Measurements from ENCODE around the gene SLC30A3. TPM values are rescaled to one million over a fixed set of nuclear protein-coding genes. Genes with fewer than 3 reads are reported as not detected.

SLC30A3 gene
- 0.19 and 0.29 TPM in 2 replicates for total RNA-seq (2014; rRNA removed; shearing (Covaris generic); ENCODE audit: low replicate concordance)

- H3K4me3 ChIP-seq (ENCODE audit: low read length), result peak within 1 kb of the TSS; percentile 75
- H4K20me1 ChIP-seq (ENCODE audit: insufficient read depth, low read depth, low read length), result peaks cover 5% of the 10 kb centered on the region; the same call in 1 of the 2 replicates
- DNase-seq, result peak; percentile 86
- peak within 1 kb of the TSS; percentile 56 for H3K9ac ChIP-seq (ENCODE audit: low read length)
- H3K79me2 ChIP-seq (ENCODE audit: low read length), result no peaks in the 10 kb centered on the region
- peak within 1 kb of the TSS; percentile 88 for H2AFZ ChIP-seq (ENCODE audit: low read length)
- no peaks in the 10 kb centered on the region for H3K9me3 ChIP-seq (ENCODE audit: low read length)
- H3K4me2 ChIP-seq (ENCODE audit: low read depth, low read length, poor library complexity, severe bottlenecking), result peak within 1 kb of the TSS; percentile 88
- 0 out of 2 replicates have a peak, but pooled peaks cover 2% of the 10 kb centered on the region for H3K27me3 ChIP-seq (ENCODE audit: low read length)
- H3K36me3 ChIP-seq (ENCODE audit: insufficient read depth, low read length), result no peaks in the 10 kb centered on the region
- H3K9me2 ChIP-seq (replicated peaks; ENCODE audit: insufficient read depth, low read length), result no peaks in the 10 kb centered on the region
- H3K27ac ChIP-seq (ENCODE audit: low read length), result no peak within 1 kb of the TSS
- peaks cover 19% of the 10 kb centered on the region for H3K4me1 ChIP-seq (ENCODE audit: low read length)
These were observed at the start of gene SLC30A3 for GRCh38 chr2:27262379-27263286. Gene SLC30A3 (minus strand): TSS chr2:27263047. CDS start chr2:27262906, 141 bp downstream.

GRCh38 chr2:27312152-27312551, 49.3 kb upstream of the SLC30A3 start:
- H3K27me3 ChIP-seq (ENCODE audit: low read length), result no peaks in the 10 kb centered on the region
- no peaks in the 10 kb centered on the region for H3K36me3 ChIP-seq (ENCODE audit: insufficient read depth, low read length)
- H3K4me2 ChIP-seq (ENCODE audit: low read depth, low read length, poor library complexity, severe bottlenecking), result no peak overlapping the region
- H3K9ac ChIP-seq (ENCODE audit: low read length), result no peak overlapping the region
- H3K9me3 ChIP-seq (ENCODE audit: low read length), result no peaks in the 10 kb centered on the region
- H3K27ac ChIP-seq (ENCODE audit: low read length), result no peak overlapping the region
- no peak for DNase-seq
- H3K4me1 ChIP-seq (ENCODE audit: low read length), result peaks cover 7% of the 10 kb centered on the region
- no peak overlapping the region for H2AFZ ChIP-seq (ENCODE audit: low read length)
- H3K79me2 ChIP-seq (ENCODE audit: low read length), result no peaks in the 10 kb centered on the region
- no peak overlapping the region for H3K4me3 ChIP-seq (ENCODE audit: low read length)
- H3K9me2 ChIP-seq (replicated peaks; ENCODE audit: insufficient read depth, low read length), result no peaks in the 10 kb centered on the region
- H4K20me1 ChIP-seq (ENCODE audit: insufficient read depth, low read depth, low read length), result no peaks in the 10 kb centered on the region

- H3K9ac ChIP-seq (ENCODE audit: low read length), result no peak overlapping the region
- H2AFZ ChIP-seq (ENCODE audit: low read length), result no peak overlapping the region
- peaks cover 7% of the 10 kb centered on the region for H3K4me1 ChIP-seq (ENCODE audit: low read length)
- DNase-seq, result no peak
- no peaks in the 10 kb centered on the region for H3K27me3 ChIP-seq (ENCODE audit: low read length)
- no peak overlapping the region for H3K4me2 ChIP-seq (ENCODE audit: low read depth, low read length, poor library complexity, severe bottlenecking)
- no peaks in the 10 kb centered on the region for H3K36me3 ChIP-seq (ENCODE audit: insufficient read depth, low read length)
- H3K9me3 ChIP-seq (ENCODE audit: low read length), result no peaks in the 10 kb centered on the region
- no peak overlapping the region for H3K27ac ChIP-seq (ENCODE audit: low read length)
- no peaks in the 10 kb centered on the region for H3K9me2 ChIP-seq (replicated peaks; ENCODE audit: insufficient read depth, low read length)
- H3K79me2 ChIP-seq (ENCODE audit: low read length), result no peaks in the 10 kb centered on the region
- H4K20me1 ChIP-seq (ENCODE audit: insufficient read depth, low read depth, low read length), result no peaks in the 10 kb centered on the region
- no peak overlapping the region for H3K4me3 ChIP-seq (ENCODE audit: low read length)
These were observed 46.8 kb upstream of the SLC30A3 start for GRCh38 chr2:27309651-27310050.

GRCh38 chr2:27308359-27308881, 45.6 kb upstream of the SLC30A3 start, which contains the start of gene UCN:
Gene UCN (minus strand): TSS chr2:27308445. CDS start chr2:27307895, 550 bp downstream.
- Histone ChIP-seq H3K4me1 (ENCODE audit: low read length) (peaks cover 7% of the 10 kb centered on the region), H3K36me3 (ENCODE audit: insufficient read depth, low read length) (no peaks in the 10 kb centered on the region), H3K27ac (ENCODE audit: low read length) (no peak within 1 kb of the TSS), H3K79me2 (ENCODE audit: low read length) (no peaks in the 10 kb centered on the region), H3K9me3 (ENCODE audit: low read length) (no peaks in the 10 kb centered on the region), H4K20me1 (ENCODE audit: insufficient read depth, low read depth, low read length) (no peaks in the 10 kb centered on the region), H3K9ac (ENCODE audit: low read length) (no peak within 1 kb of the TSS), H3K9me2 (replicated peaks; ENCODE audit: insufficient read depth, low read length) (no peaks in the 10 kb centered on the region), H2AFZ (ENCODE audit: low read length) (no peak within 1 kb of the TSS), H3K27me3 (ENCODE audit: low read length) (no peaks in the 10 kb centered on the region), H3K4me2 (ENCODE audit: low read depth, low read length, poor library complexity, severe bottlenecking) (no peak within 1 kb of the TSS), H3K4me3 (ENCODE audit: low read length) (no peak within 1 kb of the TSS)
- DNase-seq, result no peak

- no peaks in the 10 kb centered on the region for H4K20me1 ChIP-seq (ENCODE audit: insufficient read depth, low read depth, low read length)
- H3K27me3 ChIP-seq (ENCODE audit: low read length), result no peaks in the 10 kb centered on the region
- H3K4me2 ChIP-seq (ENCODE audit: low read depth, low read length, poor library complexity, severe bottlenecking), result no peak overlapping the region
- no peaks in the 10 kb centered on the region for H3K36me3 ChIP-seq (ENCODE audit: insufficient read depth, low read length)
- H3K27ac ChIP-seq (ENCODE audit: low read length), result no peak overlapping the region
- no peaks in the 10 kb centered on the region for H3K9me2 ChIP-seq (replicated peaks; ENCODE audit: insufficient read depth, low read length)
- H3K9me3 ChIP-seq (ENCODE audit: low read length), result no peaks in the 10 kb centered on the region
- no peak overlapping the region for H3K9ac ChIP-seq (ENCODE audit: low read length)
- peaks cover 9% of the 10 kb centered on the region for H3K4me1 ChIP-seq (ENCODE audit: low read length)
- no peaks in the 10 kb centered on the region for H3K79me2 ChIP-seq (ENCODE audit: low read length)
- H2AFZ ChIP-seq (ENCODE audit: low read length), result no peak overlapping the region
- H3K4me3 ChIP-seq (ENCODE audit: low read length), result no peak overlapping the region
- no peak for DNase-seq
These were observed 44.9 kb upstream of the SLC30A3 start for GRCh38 chr2:27307545-27308358.

- no peaks in the 10 kb centered on the region for H3K9me3 ChIP-seq (ENCODE audit: low read length)
- no peak overlapping the region for H3K27ac ChIP-seq (ENCODE audit: low read length)
- H2AFZ ChIP-seq (ENCODE audit: low read length), result no peak overlapping the region
- no peaks in the 10 kb centered on the region for H4K20me1 ChIP-seq (ENCODE audit: insufficient read depth, low read depth, low read length)
- no peaks in the 10 kb centered on the region for H3K79me2 ChIP-seq (ENCODE audit: low read length)
- no peaks in the 10 kb centered on the region for H3K9me2 ChIP-seq (replicated peaks; ENCODE audit: insufficient read depth, low read length)
- peaks cover 11% of the 10 kb centered on the region for H3K4me1 ChIP-seq (ENCODE audit: low read length)
- DNase-seq, result no peak
- no peak overlapping the region for H3K9ac ChIP-seq (ENCODE audit: low read length)
- no peak overlapping the region for H3K4me3 ChIP-seq (ENCODE audit: low read length)
- no peaks in the 10 kb centered on the region for H3K36me3 ChIP-seq (ENCODE audit: insufficient read depth, low read length)
- no peaks in the 10 kb centered on the region for H3K27me3 ChIP-seq (ENCODE audit: low read length)
- H3K4me2 ChIP-seq (ENCODE audit: low read depth, low read length, poor library complexity, severe bottlenecking), result no peak overlapping the region
These were observed 44.4 kb upstream of the SLC30A3 start for GRCh38 chr2:27307287-27307544.

GRCh38 chr2:27306573-27307286, 43.9 kb upstream of the SLC30A3 start:
- no peak overlapping the region for H2AFZ ChIP-seq (ENCODE audit: low read length)
- H3K27ac ChIP-seq (ENCODE audit: low read length), result no peak overlapping the region
- H3K36me3 ChIP-seq (ENCODE audit: insufficient read depth, low read length), result no peaks in the 10 kb centered on the region
- no peaks in the 10 kb centered on the region for H3K79me2 ChIP-seq (ENCODE audit: low read length)
- H3K27me3 ChIP-seq (ENCODE audit: low read length), result no peaks in the 10 kb centered on the region
- no peaks in the 10 kb centered on the region for H4K20me1 ChIP-seq (ENCODE audit: insufficient read depth, low read depth, low read length)
- H3K9me2 ChIP-seq (replicated peaks; ENCODE audit: insufficient read depth, low read length), result no peaks in the 10 kb centered on the region
- DNase-seq, result no peak
- no peak overlapping the region for H3K9ac ChIP-seq (ENCODE audit: low read length)
- no peak overlapping the region for H3K4me3 ChIP-seq (ENCODE audit: low read length)
- no peak overlapping the region for H3K4me2 ChIP-seq (ENCODE audit: low read depth, low read length, poor library complexity, severe bottlenecking)
- peaks cover 11% of the 10 kb centered on the region for H3K4me1 ChIP-seq (ENCODE audit: low read length)
- no peaks in the 10 kb centered on the region for H3K9me3 ChIP-seq (ENCODE audit: low read length)

All from Karpas-422 (cell line).